CD4-positive, alpha-beta T cell treated with Interleukin-12 subunit alpha and Interleukin-12 subunit beta, for 1 hour (primary cell): Measurements from ENCODE around the gene SPHK2.
"Not testable (repeated sequence)": the region's sequence is repeated elsewhere in the genome, so short reads cannot be mapped to it uniquely, and the experiment has no call there.

Experiments used
- DNase-seq: peaks from one replicate; pipeline ENCODE4 v3.0.0-alpha.2; 2020

The SPHK2 gene, protein sequence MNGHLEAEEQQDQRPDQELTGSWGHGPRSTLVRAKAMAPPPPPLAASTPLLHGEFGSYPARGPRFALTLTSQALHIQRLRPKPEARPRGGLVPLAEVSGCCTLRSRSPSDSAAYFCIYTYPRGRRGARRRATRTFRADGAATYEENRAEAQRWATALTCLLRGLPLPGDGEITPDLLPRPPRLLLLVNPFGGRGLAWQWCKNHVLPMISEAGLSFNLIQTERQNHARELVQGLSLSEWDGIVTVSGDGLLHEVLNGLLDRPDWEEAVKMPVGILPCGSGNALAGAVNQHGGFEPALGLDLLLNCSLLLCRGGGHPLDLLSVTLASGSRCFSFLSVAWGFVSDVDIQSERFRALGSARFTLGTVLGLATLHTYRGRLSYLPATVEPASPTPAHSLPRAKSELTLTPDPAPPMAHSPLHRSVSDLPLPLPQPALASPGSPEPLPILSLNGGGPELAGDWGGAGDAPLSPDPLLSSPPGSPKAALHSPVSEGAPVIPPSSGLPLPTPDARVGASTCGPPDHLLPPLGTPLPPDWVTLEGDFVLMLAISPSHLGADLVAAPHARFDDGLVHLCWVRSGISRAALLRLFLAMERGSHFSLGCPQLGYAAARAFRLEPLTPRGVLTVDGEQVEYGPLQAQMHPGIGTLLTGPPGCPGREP

GRCh38 chr19:48618916-48619691 lies at the start of gene SPHK2, which contains the start of gene RPL18:
TSS of gene SPHK2 (plus strand) at chr19:48619506. CDS start at chr19:48620515, 1,009 bp downstream.
TSS of gene RPL18 (minus strand) at chr19:48619178. CDS start at chr19:48619143, 35 bp downstream.
- peak; percentile 97 for DNase-seq

DNA sequence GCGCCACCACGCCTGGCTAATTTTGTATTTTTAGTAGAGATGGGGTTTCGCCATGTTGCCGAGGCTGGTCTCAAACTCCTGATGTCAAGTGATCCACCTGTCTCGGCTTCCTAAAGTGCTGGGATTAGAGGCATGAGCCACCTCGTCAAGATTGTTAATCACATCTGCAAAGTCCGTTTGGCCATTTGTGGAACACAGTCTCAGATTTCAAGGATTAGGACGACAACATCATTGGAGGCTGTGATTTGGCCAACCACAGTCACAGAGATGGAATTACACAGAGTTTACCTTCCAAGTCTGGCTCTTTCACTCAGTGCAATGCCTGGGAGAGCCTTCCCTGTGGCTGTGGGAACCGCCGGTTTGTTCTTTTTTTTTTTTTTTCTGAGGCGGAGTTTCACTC lies 49.5 kb upstream of the SPHK2 start:
- DNase-seq: no peak

GRCh38 chr19:48571378-48572162 lies 47.7 kb upstream of the SPHK2 start:
- no peak for DNase-seq

- no peak for DNase-seq
Measured at GRCh38 chr19:48573163-48573505, 46.2 kb upstream of the SPHK2 start.

GRCh38 chr19:48575931-48576622 lies 43.2 kb upstream of the SPHK2 start:
- no peak for DNase-seq

GRCh38 chr19:48577908-48578307 lies 41.4 kb upstream of the SPHK2 start:
- DNase-seq: not testable (repeated sequence)

DNA sequence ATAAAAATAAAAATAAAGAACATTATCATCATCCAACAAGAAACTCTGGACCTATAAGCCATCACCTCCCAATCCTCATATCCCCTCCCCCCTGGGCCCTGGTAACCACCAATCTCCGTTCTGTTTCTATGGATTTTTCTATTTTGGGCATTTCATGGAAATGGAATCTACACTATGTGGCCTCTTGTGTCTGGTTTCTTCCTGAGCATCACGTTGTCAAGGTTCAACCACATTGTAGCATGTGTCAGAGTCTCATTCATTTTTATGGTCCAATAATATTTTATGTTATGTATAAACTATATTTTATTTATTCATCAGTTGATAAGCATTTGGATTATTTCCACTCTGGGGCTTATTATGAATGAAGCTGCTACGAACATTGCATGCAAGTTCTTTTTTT lies 40.4 kb upstream of the SPHK2 start:
- DNase-seq: no peak

GRCh38 chr19:48582168-48582567 lies 37.1 kb upstream of the SPHK2 start:
- DNase-seq: no peak

GRCh38 chr19:48587387-48587786 lies 31.9 kb upstream of the SPHK2 start:
- DNase-seq: no peak

DNA sequence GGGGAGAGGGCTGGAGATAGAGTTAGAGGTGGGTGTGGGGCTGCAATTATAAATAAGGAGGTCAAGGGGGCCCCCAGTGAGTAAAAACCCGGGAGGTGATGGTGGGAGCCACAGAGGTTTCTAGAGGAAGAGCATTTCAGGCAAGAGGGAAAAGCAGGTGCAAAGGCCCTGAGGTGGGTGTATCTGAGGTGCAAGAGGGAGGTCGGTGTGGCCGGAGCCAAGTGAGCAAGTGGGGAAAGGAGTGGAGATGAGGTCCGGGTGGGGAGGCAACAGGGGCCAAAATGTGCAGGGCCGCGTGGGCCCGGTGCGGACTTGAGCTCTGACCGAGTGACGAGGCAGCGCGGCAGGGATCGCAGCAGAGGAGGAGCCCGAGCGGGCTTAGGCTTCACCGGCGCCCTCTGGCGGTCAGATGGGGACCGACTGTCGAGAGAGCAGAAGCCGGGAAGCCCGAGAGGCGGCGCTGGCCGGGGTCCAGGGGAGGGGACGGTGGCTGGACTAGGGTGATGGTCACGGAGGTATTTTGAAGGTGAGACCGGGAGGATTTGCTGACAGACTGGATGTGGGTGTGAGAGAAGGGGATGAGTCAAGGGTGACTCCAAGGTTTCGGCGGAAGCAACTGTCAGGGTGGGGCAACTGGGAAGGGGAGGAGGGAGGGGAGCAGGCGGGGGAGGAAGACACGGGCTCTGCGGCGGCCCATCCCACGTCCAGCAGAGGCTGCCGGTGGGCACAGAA lies 30.5 kb upstream of the SPHK2 start:
- peak; percentile 87 for DNase-seq

GRCh38 chr19:48591021-48591420 lies 28.3 kb upstream of the SPHK2 start:
- no peak for DNase-seq

GRCh38 chr19:48595171-48595570 lies 24.1 kb upstream of the SPHK2 start:
- DNase-seq: no peak

DNA sequence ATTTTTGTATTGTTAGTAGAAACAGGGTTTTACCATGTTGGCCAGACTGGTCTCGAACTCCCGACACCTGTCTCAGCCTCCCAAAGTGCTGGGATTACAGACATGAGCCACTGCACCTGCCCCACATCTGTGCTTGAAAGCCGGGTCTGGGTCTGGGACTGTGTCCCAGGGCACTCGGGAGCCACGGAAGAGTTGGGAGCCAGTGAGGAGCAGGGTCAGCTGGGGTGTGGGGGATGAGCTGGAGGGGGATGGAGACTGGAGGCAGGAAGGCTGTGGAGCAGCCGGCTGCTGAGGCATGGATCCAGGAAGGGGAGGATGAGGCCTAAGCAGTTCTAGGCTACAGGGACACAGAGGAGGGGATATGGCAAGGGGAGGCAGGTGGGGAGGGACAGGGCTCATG lies 23.5 kb upstream of the SPHK2 start:
- DNase-seq: no peak

GRCh38 chr19:48596237-48596636 lies 23.1 kb upstream of the SPHK2 start:
- no peak for DNase-seq

DNA sequence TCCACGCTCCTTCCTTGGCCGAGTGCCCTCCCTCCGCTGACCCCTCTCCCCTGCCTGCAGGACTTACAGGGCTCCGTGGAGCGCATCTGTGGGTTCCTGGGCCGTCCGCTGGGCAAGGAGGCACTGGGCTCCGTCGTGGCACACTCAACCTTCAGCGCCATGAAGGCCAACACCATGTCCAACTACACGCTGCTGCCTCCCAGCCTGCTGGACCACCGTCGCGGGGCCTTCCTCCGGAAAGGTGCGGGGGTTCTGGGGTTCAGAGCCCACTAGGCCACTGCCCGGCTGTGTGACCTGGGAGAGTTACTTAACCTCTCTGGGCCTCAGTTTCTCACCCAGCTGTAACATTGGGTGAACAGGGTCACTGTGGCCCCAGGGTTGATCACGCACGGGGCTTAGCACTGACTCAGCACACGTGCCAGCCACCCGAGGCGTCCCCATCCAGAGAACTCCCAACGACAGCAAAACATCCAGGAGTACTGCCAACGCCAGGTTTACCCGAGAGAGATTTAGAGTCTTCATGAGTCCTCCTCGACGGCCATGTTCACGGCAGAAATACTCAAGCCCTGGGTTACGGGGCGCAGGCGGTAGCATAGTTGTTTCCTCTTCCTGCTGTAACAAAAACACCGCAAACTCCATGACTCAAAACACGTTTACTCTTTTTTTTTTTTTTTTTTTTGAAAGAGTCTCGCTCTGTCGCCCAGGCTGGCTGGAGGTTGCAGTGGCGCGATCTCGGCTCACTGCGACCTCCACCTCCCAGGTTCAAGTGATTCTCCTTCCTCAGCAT lies 22.4 kb upstream of the SPHK2 start:
- DNase-seq: peak; percentile 69

DNA sequence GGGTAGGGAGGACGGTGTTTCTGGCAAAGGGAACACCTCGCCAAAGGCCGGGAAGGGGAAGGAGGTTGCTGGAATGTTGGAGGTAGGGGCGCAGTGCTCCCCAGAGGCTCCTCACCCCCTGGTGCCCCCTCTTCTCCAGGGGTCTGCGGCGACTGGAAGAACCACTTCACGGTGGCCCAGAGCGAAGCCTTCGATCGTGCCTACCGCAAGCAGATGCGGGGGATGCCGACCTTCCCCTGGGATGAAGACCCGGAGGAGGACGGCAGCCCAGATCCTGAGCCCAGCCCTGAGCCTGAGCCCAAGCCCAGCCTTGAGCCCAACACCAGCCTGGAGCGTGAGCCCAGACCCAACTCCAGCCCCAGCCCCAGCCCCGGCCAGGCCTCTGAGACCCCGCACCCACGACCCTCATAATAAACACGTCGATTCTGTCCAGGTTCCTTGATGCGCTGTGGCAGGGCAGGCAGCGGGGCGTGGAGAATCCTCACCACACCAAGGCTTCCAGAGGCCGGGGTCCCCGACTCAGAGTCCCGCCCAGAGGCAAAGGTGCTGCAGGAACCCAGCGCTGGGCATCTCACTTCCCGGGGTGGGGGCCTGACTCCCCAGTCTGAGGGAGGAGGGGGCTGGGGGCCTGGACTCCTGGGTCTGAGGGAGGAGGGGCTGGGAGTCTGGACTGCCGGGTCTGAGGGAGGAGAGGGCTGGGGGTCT lies 20.2 kb upstream of the SPHK2 start:
- DNase-seq: no peak

DNA sequence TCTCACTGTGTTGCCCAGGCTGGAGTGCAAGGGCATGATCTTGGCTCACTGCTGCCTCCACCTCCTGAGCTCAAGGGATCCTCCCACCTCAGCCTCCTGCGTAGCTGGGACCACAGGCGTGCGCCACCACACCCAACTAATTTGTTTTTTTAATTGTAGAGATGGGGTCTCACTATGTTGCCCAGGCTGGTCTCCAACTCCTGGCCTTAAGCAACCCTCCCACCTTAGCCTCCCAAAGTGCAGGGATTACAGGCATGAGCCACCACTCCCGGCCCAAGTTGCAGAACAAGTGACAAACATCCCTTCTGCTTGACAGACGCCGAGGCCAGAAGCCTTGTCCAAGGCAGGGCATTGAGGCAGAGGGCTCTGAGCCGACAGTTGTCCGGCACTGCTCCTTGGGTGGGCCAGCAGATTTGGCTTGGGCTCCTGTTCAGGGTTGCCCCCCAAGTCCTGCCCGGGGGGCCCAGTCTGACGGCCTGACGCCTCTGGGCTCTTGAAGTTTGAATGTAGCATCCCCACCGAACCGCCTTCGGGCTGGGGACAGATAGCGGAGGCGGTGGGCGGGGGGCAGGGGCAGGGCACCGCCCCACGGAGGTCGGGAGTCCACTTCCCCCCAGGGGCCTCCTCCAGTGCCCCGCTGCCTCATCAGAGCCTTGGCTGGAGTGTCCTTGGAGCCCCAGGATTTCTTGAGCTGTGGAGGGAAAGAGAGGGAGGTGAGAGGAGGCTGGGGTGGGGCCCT lies 18.5 kb upstream of the SPHK2 start:
- no peak for DNase-seq

- no peak for DNase-seq
Measured at GRCh38 chr19:48603001-48603400, 16.3 kb upstream of the SPHK2 start.

DNA sequence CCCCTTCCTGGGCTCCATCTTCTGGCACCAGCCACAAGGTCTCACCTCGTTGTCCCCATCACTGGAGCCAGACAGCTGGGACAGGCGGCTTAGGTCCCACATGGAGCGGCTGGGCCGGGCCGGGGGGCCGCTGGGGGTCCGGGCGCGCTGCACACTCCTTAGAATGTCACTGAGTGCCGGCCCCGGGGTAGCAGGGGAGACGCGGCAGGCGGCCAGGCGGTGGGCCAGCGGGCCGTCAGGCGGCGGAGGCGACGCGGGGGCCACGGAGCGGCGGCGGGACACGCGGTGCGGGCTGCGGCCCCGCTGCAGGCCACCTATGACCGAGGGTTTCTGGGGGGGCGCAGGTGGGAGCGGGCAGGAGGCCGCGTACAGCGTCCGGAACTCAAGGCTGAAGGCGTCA lies 15.9 kb upstream of the SPHK2 start:
- no peak for DNase-seq
